ENCODE measurements around the gene PCSK5.
"Not testable (repeated sequence)": the region's sequence is repeated elsewhere in the genome, so short reads cannot be mapped to it uniquely, and the experiment has no call there.

The PCSK5 gene

DNA sequence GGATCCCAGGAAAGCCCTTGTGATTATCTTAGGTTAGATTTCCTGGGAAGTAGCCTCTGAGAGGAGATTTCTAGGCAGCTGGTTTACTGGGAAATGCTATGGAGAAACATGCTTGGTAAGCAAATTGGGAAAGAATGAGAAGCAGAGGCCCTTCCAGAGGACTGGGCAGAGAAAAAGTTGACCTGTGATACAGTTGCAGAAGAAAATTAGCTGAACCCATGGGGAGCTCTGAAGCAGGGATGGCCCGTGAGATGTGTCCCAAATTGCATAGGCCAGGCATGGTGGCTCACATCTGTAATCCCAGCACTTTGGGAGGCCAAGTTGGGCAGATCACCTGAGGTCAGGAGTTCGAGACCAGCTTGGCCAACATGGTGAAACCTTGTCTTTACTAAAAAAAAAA lies 21.9 kb upstream of the PCSK5 start:
- not testable (repeated sequence) for H3K9me3 ChIP-seq (ENCODE audit: control insufficient read depth, low read depth, low read length); H3K4me1 ChIP-seq (ENCODE audit: control insufficient read depth, low read depth, low read length); H3K27me3 ChIP-seq (ENCODE audit: control insufficient read depth, insufficient read depth, low read length); H3K4me3 ChIP-seq (ENCODE audit: low read length); H3K9ac ChIP-seq (ENCODE audit: low read length); H3K36me3 ChIP-seq (ENCODE audit: control insufficient read depth, low read depth, low read length); H3K27ac ChIP-seq (ENCODE audit: low read length)

GRCh38 chr9:75869236-75869635 lies 21.2 kb upstream of the PCSK5 start:
- H3K27me3 ChIP-seq (ENCODE audit: control insufficient read depth, insufficient read depth, low read length): no peaks in the 10 kb centered on the region
- no peaks in the 10 kb centered on the region for H3K36me3 ChIP-seq (ENCODE audit: control insufficient read depth, low read depth, low read length)
- no peak overlapping the region for H3K9ac ChIP-seq (ENCODE audit: low read length)
- H3K4me1 ChIP-seq (ENCODE audit: control insufficient read depth, low read depth, low read length): no peaks in the 10 kb centered on the region
- H3K4me3 ChIP-seq (ENCODE audit: low read length): no peak overlapping the region
- H3K9me3 ChIP-seq (ENCODE audit: control insufficient read depth, low read depth, low read length): no peaks in the 10 kb centered on the region
- H3K27ac ChIP-seq (ENCODE audit: low read length): no peak overlapping the region

- H3K4me3 ChIP-seq (ENCODE audit: low read length): no peak overlapping the region
- H3K27me3 ChIP-seq (ENCODE audit: control insufficient read depth, insufficient read depth, low read length): no peaks in the 10 kb centered on the region
- H3K27ac ChIP-seq (ENCODE audit: low read length): no peak overlapping the region
- no peaks in the 10 kb centered on the region for H3K9me3 ChIP-seq (ENCODE audit: control insufficient read depth, low read depth, low read length)
- H3K4me1 ChIP-seq (ENCODE audit: control insufficient read depth, low read depth, low read length): no peaks in the 10 kb centered on the region
- H3K9ac ChIP-seq (ENCODE audit: low read length): no peak overlapping the region
- H3K36me3 ChIP-seq (ENCODE audit: control insufficient read depth, low read depth, low read length): no peaks in the 10 kb centered on the region
Measured at GRCh38 chr9:75870450-75870849, 20.0 kb upstream of the PCSK5 start.

- Histone ChIP-seq H3K27me3 (ENCODE audit: control insufficient read depth, insufficient read depth, low read length) (no peaks in the 10 kb centered on the region), H3K27ac (ENCODE audit: low read length) (no peak overlapping the region), H3K4me1 (ENCODE audit: control insufficient read depth, low read depth, low read length) (no peaks in the 10 kb centered on the region), H3K9ac (ENCODE audit: low read length) (no peak overlapping the region), H3K4me3 (ENCODE audit: low read length) (no peak overlapping the region), H3K36me3 (ENCODE audit: control insufficient read depth, low read depth, low read length) (no peaks in the 10 kb centered on the region), H3K9me3 (ENCODE audit: control insufficient read depth, low read depth, low read length) (no peaks in the 10 kb centered on the region)
Measured at GRCh38 chr9:75871624-75872023, 18.8 kb upstream of the PCSK5 start.

DNA sequence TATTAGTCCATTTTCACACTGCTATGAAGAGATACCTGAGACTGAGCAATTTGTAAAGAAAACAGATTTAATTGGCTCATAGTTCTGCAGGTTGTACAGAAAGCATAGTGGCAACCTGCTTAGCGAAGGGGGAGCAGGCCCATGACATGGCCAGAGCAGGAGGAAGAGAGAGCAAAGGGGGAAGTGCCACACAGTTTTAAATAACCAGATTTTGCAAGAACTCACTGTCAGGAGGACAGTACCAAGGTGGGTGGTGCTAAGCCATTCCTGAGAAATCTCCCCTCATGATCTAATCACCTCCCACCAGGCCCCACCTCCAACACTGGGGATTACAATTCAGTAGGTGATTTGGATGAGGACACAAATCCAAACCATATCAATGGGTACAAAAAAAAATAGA lies 16.8 kb upstream of the PCSK5 start:
- no peak overlapping the region for H3K27ac ChIP-seq (ENCODE audit: low read length)
- H3K4me3 ChIP-seq (ENCODE audit: low read length): no peak overlapping the region
- no peaks in the 10 kb centered on the region for H3K36me3 ChIP-seq (ENCODE audit: control insufficient read depth, low read depth, low read length)
- H3K9me3 ChIP-seq (ENCODE audit: control insufficient read depth, low read depth, low read length): no peaks in the 10 kb centered on the region
- H3K9ac ChIP-seq (ENCODE audit: low read length): no peak overlapping the region
- H3K27me3 ChIP-seq (ENCODE audit: control insufficient read depth, insufficient read depth, low read length): no peaks in the 10 kb centered on the region
- no peaks in the 10 kb centered on the region for H3K4me1 ChIP-seq (ENCODE audit: control insufficient read depth, low read depth, low read length)

DNA sequence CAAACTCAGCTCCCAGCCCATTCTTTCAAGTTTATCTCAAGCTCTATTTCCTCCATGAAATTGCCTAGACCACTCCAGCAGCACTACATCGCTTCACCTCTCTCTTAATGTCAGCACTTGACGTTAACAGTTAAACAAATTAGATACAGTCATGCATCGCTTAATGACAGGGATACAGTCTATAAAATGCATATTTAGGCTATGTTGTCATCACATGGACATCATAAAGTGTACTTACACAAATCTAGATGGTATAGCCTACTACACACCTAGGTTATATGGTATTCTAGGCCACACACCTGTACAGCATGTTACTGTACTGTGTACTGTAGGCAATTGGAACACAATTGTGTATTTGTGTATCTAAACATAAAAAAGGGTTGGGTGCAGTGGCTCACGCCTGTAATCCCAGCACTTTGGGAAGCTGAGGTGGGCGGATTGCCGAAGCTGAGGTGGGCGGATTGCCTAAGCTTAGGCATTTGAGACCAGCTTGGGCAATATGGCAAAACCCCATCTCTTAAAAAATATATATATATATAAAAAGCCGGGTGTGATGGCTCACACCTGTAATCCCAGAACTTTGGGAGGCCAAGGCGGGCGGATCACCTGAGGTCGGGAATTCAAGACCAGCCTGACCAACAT lies 13.4 kb upstream of the PCSK5 start:
- no peak overlapping the region for H3K27ac ChIP-seq (ENCODE audit: low read length)
- no peak overlapping the region for H3K9ac ChIP-seq (ENCODE audit: low read length)
- H3K4me3 ChIP-seq (ENCODE audit: low read length): no peak overlapping the region
- H3K27me3 ChIP-seq (ENCODE audit: control insufficient read depth, insufficient read depth, low read length): no peaks in the 10 kb centered on the region
- H3K36me3 ChIP-seq (ENCODE audit: control insufficient read depth, low read depth, low read length): no peaks in the 10 kb centered on the region
- no peaks in the 10 kb centered on the region for H3K9me3 ChIP-seq (ENCODE audit: control insufficient read depth, low read depth, low read length)
- H3K4me1 ChIP-seq (ENCODE audit: control insufficient read depth, low read depth, low read length): peaks cover 10% of the 10 kb centered on the region

DNA sequence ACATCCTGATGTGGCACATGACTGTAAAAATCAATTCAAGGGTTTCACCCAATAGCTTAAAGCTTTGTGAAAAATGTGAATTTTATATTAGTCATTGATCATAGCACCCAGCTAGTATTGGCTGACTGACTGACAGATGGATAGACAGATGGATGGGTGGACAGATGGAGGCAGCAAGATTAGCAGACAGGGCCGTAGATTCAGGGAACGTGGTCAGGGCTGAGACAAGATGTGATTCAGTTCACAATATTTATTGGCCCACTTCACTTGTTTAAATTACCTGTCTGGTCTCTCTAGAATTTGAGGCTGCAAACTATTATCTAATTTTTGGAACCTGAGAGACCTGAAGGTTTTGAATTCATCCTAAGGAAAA lies 12.0 kb upstream of the PCSK5 start:
- Histone ChIP-seq H3K9ac (ENCODE audit: low read length) (no peak overlapping the region), H3K4me3 (ENCODE audit: low read length) (no peak overlapping the region), H3K9me3 (ENCODE audit: control insufficient read depth, low read depth, low read length) (no peaks in the 10 kb centered on the region), H3K27ac (ENCODE audit: low read length) (no peak overlapping the region), H3K27me3 (ENCODE audit: control insufficient read depth, insufficient read depth, low read length) (no peaks in the 10 kb centered on the region), H3K4me1 (ENCODE audit: control insufficient read depth, low read depth, low read length) (peaks cover 10% of the 10 kb centered on the region), H3K36me3 (ENCODE audit: control insufficient read depth, low read depth, low read length) (no peaks in the 10 kb centered on the region)

DNA sequence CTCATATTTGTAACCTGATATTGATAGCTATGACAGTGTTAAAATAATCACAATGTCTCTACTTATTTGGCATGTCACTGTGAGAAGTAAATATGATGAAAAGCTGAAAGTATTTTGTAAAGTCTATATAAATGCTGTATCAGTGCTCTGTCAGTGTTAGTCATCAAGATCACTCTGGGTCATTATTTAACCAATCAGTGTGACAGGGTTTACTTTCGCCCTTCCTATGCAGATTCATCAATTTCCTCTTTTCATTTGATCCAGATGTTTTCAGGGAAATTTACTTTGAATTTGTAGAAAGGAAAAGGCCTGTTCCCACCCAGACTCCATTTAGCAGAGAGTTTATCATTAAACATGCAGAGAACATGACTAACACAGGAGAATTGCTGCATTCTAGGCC lies 9.9 kb upstream of the PCSK5 start:
- H3K36me3 ChIP-seq (ENCODE audit: control insufficient read depth, low read depth, low read length): no peaks in the 10 kb centered on the region
- no peak overlapping the region for H3K9ac ChIP-seq (ENCODE audit: low read length)
- H3K27me3 ChIP-seq (ENCODE audit: control insufficient read depth, insufficient read depth, low read length): no peaks in the 10 kb centered on the region
- no peaks in the 10 kb centered on the region for H3K9me3 ChIP-seq (ENCODE audit: control insufficient read depth, low read depth, low read length)
- H3K4me3 ChIP-seq (ENCODE audit: low read length): no peak overlapping the region
- no peak overlapping the region for H3K27ac ChIP-seq (ENCODE audit: low read length)
- peaks cover 10% of the 10 kb centered on the region for H3K4me1 ChIP-seq (ENCODE audit: control insufficient read depth, low read depth, low read length)

GRCh38 chr9:75881761-75882160 lies 8.7 kb upstream of the PCSK5 start:
- H3K36me3 ChIP-seq (ENCODE audit: control insufficient read depth, low read depth, low read length): no peaks in the 10 kb centered on the region
- no peak overlapping the region for H3K27ac ChIP-seq (ENCODE audit: low read length)
- no peaks in the 10 kb centered on the region for H3K9me3 ChIP-seq (ENCODE audit: control insufficient read depth, low read depth, low read length)
- H3K4me1 ChIP-seq (ENCODE audit: control insufficient read depth, low read depth, low read length): peaks cover 10% of the 10 kb centered on the region
- no peak overlapping the region for H3K4me3 ChIP-seq (ENCODE audit: low read length)
- no peaks in the 10 kb centered on the region for H3K27me3 ChIP-seq (ENCODE audit: control insufficient read depth, insufficient read depth, low read length)
- no peak overlapping the region for H3K9ac ChIP-seq (ENCODE audit: low read length)

DNA sequence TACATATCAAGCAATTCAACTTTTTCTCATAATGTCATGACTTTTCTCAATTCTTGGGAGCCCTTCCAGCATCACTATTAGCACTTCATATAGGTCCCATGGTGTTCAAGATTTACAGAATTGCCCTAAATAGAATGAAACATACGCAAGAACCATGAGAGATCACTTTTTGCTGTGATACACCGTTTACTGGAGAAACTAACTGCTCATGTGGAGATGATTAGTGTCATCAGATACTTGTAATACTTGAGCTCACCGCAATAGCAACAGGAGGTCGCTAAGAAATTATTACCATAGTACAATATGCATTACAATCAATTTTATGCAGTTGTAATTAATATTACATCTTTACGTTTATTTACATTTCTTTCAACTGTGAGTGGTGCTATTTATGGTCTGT lies 4.8 kb upstream of the PCSK5 start:
- Histone ChIP-seq H3K36me3 (ENCODE audit: control insufficient read depth, low read depth, low read length) (no peaks in the 10 kb centered on the region), H3K27me3 (ENCODE audit: control insufficient read depth, insufficient read depth, low read length) (peaks cover 14% of the 10 kb centered on the region), H3K9me3 (ENCODE audit: control insufficient read depth, low read depth, low read length) (no peaks in the 10 kb centered on the region), H3K4me3 (ENCODE audit: low read length) (no peak overlapping the region), H3K27ac (ENCODE audit: low read length) (no peak overlapping the region), H3K9ac (ENCODE audit: low read length) (no peak overlapping the region), H3K4me1 (ENCODE audit: control insufficient read depth, low read depth, low read length) (no peaks in the 10 kb centered on the region)

DNA sequence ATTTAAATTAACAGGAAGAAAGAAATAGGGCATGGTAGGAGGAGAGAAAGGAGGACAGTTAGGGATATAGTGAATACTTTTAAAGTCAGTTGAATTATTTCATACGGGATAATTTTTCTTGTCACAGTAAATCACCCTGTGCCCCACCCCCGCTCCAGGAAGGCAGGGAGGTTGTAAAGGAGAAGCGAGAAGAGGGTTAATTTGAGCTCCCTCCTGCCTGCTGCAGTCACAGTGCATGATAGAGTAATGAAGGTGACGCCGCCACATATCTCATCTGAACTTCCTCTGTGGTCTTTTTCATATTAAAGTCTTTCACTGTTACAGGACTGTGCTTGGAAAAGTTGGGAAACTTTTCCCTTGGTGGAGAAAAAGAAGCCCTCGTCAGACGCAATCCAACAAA lies 896 bp upstream of the PCSK5 start:
- H3K9ac ChIP-seq (ENCODE audit: low read length): no peak overlapping the region
- no peaks in the 10 kb centered on the region for H3K36me3 ChIP-seq (ENCODE audit: control insufficient read depth, low read depth, low read length)
- H3K9me3 ChIP-seq (ENCODE audit: control insufficient read depth, low read depth, low read length): no peaks in the 10 kb centered on the region
- H3K4me1 ChIP-seq (ENCODE audit: control insufficient read depth, low read depth, low read length): peaks cover 19% of the 10 kb centered on the region
- H3K27me3 ChIP-seq (ENCODE audit: control insufficient read depth, insufficient read depth, low read length): peaks cover 49% of the 10 kb centered on the region
- peak overlapping the region; percentile 77 for H3K4me3 ChIP-seq (ENCODE audit: low read length)
- no peak overlapping the region for H3K27ac ChIP-seq (ENCODE audit: low read length)

DNA sequence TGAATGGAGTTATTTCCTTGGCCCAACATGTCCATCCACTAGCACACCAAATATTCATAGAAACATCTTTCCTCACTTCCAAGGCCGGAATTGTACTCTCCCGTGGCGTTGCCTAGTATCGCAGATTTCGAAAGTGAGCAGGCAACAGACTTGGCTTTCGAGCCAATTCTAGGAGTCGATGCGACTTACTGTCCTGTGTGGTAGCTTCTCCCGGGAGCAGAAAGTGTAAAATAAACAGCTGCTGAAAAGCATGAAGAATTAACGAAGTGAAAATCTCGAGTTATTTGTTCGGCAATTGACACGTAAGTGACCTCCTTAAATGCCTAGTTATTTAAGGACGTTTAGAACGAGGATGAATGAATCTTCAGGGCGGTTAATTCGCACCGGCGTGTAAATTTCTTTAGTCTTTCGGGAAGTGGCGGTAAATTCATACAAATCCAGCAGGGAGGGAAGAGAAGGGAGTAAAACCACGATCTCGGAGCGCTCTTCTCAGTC lies 449 bp upstream of the PCSK5 start:
- Histone ChIP-seq H3K36me3 (ENCODE audit: control insufficient read depth, low read depth, low read length) (no peaks in the 10 kb centered on the region), H3K9ac (ENCODE audit: low read length) (peak overlapping the region; percentile 40), H3K4me1 (ENCODE audit: control insufficient read depth, low read depth, low read length) (peaks cover 23% of the 10 kb centered on the region), H3K27me3 (ENCODE audit: control insufficient read depth, insufficient read depth, low read length) (peaks cover 51% of the 10 kb centered on the region), H3K9me3 (ENCODE audit: control insufficient read depth, low read depth, low read length) (no peaks in the 10 kb centered on the region), H3K4me3 (ENCODE audit: low read length) (peak overlapping the region; percentile 77), H3K27ac (ENCODE audit: low read length) (no peak overlapping the region)
